ENCODE results near the gene KDELR3.

KDELR3 gene

GRCh38 chr22:38429499-38430068 lies 38.3 kb upstream of the KDELR3 start:
- no peak overlapping the region for H3K14ac ChIP-seq (ENCODE audit: low read length)
- no peaks in the 10 kb centered on the region for H3K36me3 ChIP-seq (ENCODE audit: control insufficient read depth in 1 of 2, insufficient read depth in 2 of 2, low read length in 2 of 2)
- H3K9me3 ChIP-seq (ENCODE audit: insufficient read depth, low read depth, low read length), result no peaks in the 10 kb centered on the region
- H3K79me2 ChIP-seq (ENCODE audit: control insufficient read depth, insufficient read depth, low read length, poor library complexity), result no peaks in the 10 kb centered on the region
- H3K27me3 ChIP-seq (ENCODE audit: insufficient read depth, low read length), result no peaks in the 10 kb centered on the region
- H2BK12ac ChIP-seq (ENCODE audit: low read length), result no peak overlapping the region
- H3K9ac ChIP-seq (ENCODE audit: low read length), result no peak overlapping the region
- H3K4ac ChIP-seq (ENCODE audit: low read depth, low read length), result no peak overlapping the region
- H4K91ac ChIP-seq (ENCODE audit: low read depth, low read length), result no peak overlapping the region
- H3K18ac ChIP-seq (ENCODE audit: low read length), result no peak overlapping the region
- no peak overlapping the region for H2AFZ ChIP-seq (ENCODE audit: insufficient read depth, low read length, poor library complexity)
- H3K4me1 ChIP-seq (ENCODE audit: control insufficient read depth in 1 of 2, insufficient read depth in 2 of 2, low read length in 2 of 2), result no peaks in the 10 kb centered on the region
- no peak overlapping the region for H4K12ac ChIP-seq (ENCODE audit: low read depth, low read length)
- H3K79me1 ChIP-seq (ENCODE audit: low read length), result no peaks in the 10 kb centered on the region
- H2AK5ac ChIP-seq (ENCODE audit: low read length), result no peak overlapping the region
- no peak overlapping the region for H3K4me2 ChIP-seq (ENCODE audit: low read length)
- H3K23ac ChIP-seq (ENCODE audit: low read length), result no peak overlapping the region
- no peak overlapping the region for H2BK5ac ChIP-seq (ENCODE audit: low read depth, low read length, poor library complexity)
- no peak for DNase-seq
- H3K4me3 ChIP-seq (ENCODE audit: low read depth, low read length), result no peak overlapping the region
- no peak overlapping the region for H4K8ac ChIP-seq (ENCODE audit: low read depth, low read length)
- no CpG with 5 or more reads among the region's 16 CpGs for WGBS (ENCODE audit: extremely low coverage, insufficient coverage, insufficient read length)
- no peak overlapping the region for H2BK120ac ChIP-seq (ENCODE audit: insufficient read depth, low read length, poor library complexity)
- H3K27ac ChIP-seq (ENCODE audit: low read depth, low read length), result no peak overlapping the region

GRCh38 chr22:38431266-38432010 lies 36.5 kb upstream of the KDELR3 start:
- no peaks in the 10 kb centered on the region for H3K79me2 ChIP-seq (ENCODE audit: control insufficient read depth, insufficient read depth, low read length, poor library complexity)
- no peak overlapping the region for H3K9ac ChIP-seq (ENCODE audit: low read length)
- H3K27me3 ChIP-seq (ENCODE audit: insufficient read depth, low read length), result no peaks in the 10 kb centered on the region
- H3K4ac ChIP-seq (ENCODE audit: low read depth, low read length), result no peak overlapping the region
- no CpG with 5 or more reads among the region's 12 CpGs for WGBS (ENCODE audit: extremely low coverage, insufficient coverage, insufficient read length)
- no peak overlapping the region for H2AFZ ChIP-seq (ENCODE audit: insufficient read depth, low read length, poor library complexity)
- no peak overlapping the region for H2BK12ac ChIP-seq (ENCODE audit: low read length)
- no peak overlapping the region for H3K14ac ChIP-seq (ENCODE audit: low read length)
- H4K8ac ChIP-seq (ENCODE audit: low read depth, low read length), result no peak overlapping the region
- no peak overlapping the region for H4K12ac ChIP-seq (ENCODE audit: low read depth, low read length)
- no peak overlapping the region for H3K4me3 ChIP-seq (ENCODE audit: low read depth, low read length)
- H3K23ac ChIP-seq (ENCODE audit: low read length), result no peak overlapping the region
- H2BK5ac ChIP-seq (ENCODE audit: low read depth, low read length, poor library complexity), result no peak overlapping the region
- no peak overlapping the region for H2AK5ac ChIP-seq (ENCODE audit: low read length)
- H3K27ac ChIP-seq (ENCODE audit: low read depth, low read length), result no peak overlapping the region
- no peaks in the 10 kb centered on the region for H3K36me3 ChIP-seq (ENCODE audit: control insufficient read depth in 1 of 2, insufficient read depth in 2 of 2, low read length in 2 of 2)
- no peaks in the 10 kb centered on the region for H3K9me3 ChIP-seq (ENCODE audit: insufficient read depth, low read depth, low read length)
- H4K91ac ChIP-seq (ENCODE audit: low read depth, low read length), result no peak overlapping the region
- no peaks in the 10 kb centered on the region for H3K79me1 ChIP-seq (ENCODE audit: low read length)
- no peaks in the 10 kb centered on the region for H3K4me1 ChIP-seq (ENCODE audit: control insufficient read depth in 1 of 2, insufficient read depth in 2 of 2, low read length in 2 of 2)
- DNase-seq, result no peak
- no peak overlapping the region for H3K4me2 ChIP-seq (ENCODE audit: low read length)
- no peak overlapping the region for H2BK120ac ChIP-seq (ENCODE audit: insufficient read depth, low read length, poor library complexity)
- no peak overlapping the region for H3K18ac ChIP-seq (ENCODE audit: low read length)

- H2AFZ ChIP-seq (ENCODE audit: insufficient read depth, low read length, poor library complexity), result no peak overlapping the region
- no peak overlapping the region for H2BK5ac ChIP-seq (ENCODE audit: low read depth, low read length, poor library complexity)
- no peak overlapping the region for H3K23ac ChIP-seq (ENCODE audit: low read length)
- no CpG with 5 or more reads among the region's 1 CpG for WGBS (ENCODE audit: extremely low coverage, insufficient coverage, insufficient read length)
- no peak overlapping the region for H4K8ac ChIP-seq (ENCODE audit: low read depth, low read length)
- no peak overlapping the region for H3K4me2 ChIP-seq (ENCODE audit: low read length)
- H3K79me2 ChIP-seq (ENCODE audit: control insufficient read depth, insufficient read depth, low read length, poor library complexity), result no peaks in the 10 kb centered on the region
- no peak overlapping the region for H3K4ac ChIP-seq (ENCODE audit: low read depth, low read length)
- no peak overlapping the region for H3K9ac ChIP-seq (ENCODE audit: low read length)
- no peak overlapping the region for H4K91ac ChIP-seq (ENCODE audit: low read depth, low read length)
- H3K14ac ChIP-seq (ENCODE audit: low read length), result no peak overlapping the region
- H3K36me3 ChIP-seq (ENCODE audit: control insufficient read depth in 1 of 2, insufficient read depth in 2 of 2, low read length in 2 of 2), result no peaks in the 10 kb centered on the region
- no peak overlapping the region for H2BK120ac ChIP-seq (ENCODE audit: insufficient read depth, low read length, poor library complexity)
- H3K79me1 ChIP-seq (ENCODE audit: low read length), result no peaks in the 10 kb centered on the region
- H3K9me3 ChIP-seq (ENCODE audit: insufficient read depth, low read depth, low read length), result no peaks in the 10 kb centered on the region
- no peak overlapping the region for H3K4me3 ChIP-seq (ENCODE audit: low read depth, low read length)
- H3K27me3 ChIP-seq (ENCODE audit: insufficient read depth, low read length), result no peaks in the 10 kb centered on the region
- H2BK12ac ChIP-seq (ENCODE audit: low read length), result no peak overlapping the region
- no peak overlapping the region for H4K12ac ChIP-seq (ENCODE audit: low read depth, low read length)
- H2AK5ac ChIP-seq (ENCODE audit: low read length), result no peak overlapping the region
- H3K27ac ChIP-seq (ENCODE audit: low read depth, low read length), result no peak overlapping the region
- no peak for DNase-seq
- H3K4me1 ChIP-seq (ENCODE audit: control insufficient read depth in 1 of 2, insufficient read depth in 2 of 2, low read length in 2 of 2), result no peaks in the 10 kb centered on the region
- no peak overlapping the region for H3K18ac ChIP-seq (ENCODE audit: low read length)
Measured at GRCh38 chr22:38432264-38432663, 35.6 kb upstream of the KDELR3 start.

- WGBS (ENCODE audit: extremely low coverage, insufficient coverage, insufficient read length), result no CpG with 5 or more reads among the region's 8 CpGs
- no peaks in the 10 kb centered on the region for H3K9me3 ChIP-seq (ENCODE audit: insufficient read depth, low read depth, low read length)
Measured at GRCh38 chr22:38433871-38434270, 34.0 kb upstream of the KDELR3 start.

More at GRCh38 chr22:38433871-38434270, 34.0 kb upstream of the KDELR3 start:
- Histone ChIP-seq H3K9ac (ENCODE audit: low read length) (no peak overlapping the region), H3K4me2 (ENCODE audit: low read length) (no peak overlapping the region), H3K27ac (ENCODE audit: low read depth, low read length) (no peak overlapping the region), H2AFZ (ENCODE audit: insufficient read depth, low read length, poor library complexity) (no peak overlapping the region), H3K79me2 (ENCODE audit: control insufficient read depth, insufficient read depth, low read length, poor library complexity) (no peaks in the 10 kb centered on the region), H4K8ac (ENCODE audit: low read depth, low read length) (no peak overlapping the region), H4K12ac (ENCODE audit: low read depth, low read length) (no peak overlapping the region), H4K91ac (ENCODE audit: low read depth, low read length) (no peak overlapping the region), H3K18ac (ENCODE audit: low read length) (no peak overlapping the region), H3K4me3 (ENCODE audit: low read depth, low read length) (no peak overlapping the region), H3K27me3 (ENCODE audit: insufficient read depth, low read length) (no peaks in the 10 kb centered on the region), H3K14ac (ENCODE audit: low read length) (no peak overlapping the region), H3K36me3 (ENCODE audit: control insufficient read depth in 1 of 2, insufficient read depth in 2 of 2, low read length in 2 of 2) (no peaks in the 10 kb centered on the region), H3K4ac (ENCODE audit: low read depth, low read length) (no peak overlapping the region), H2AK5ac (ENCODE audit: low read length) (no peak overlapping the region), H2BK5ac (ENCODE audit: low read depth, low read length, poor library complexity) (no peak overlapping the region), H3K4me1 (ENCODE audit: control insufficient read depth in 1 of 2, insufficient read depth in 2 of 2, low read length in 2 of 2) (no peaks in the 10 kb centered on the region), H3K79me1 (ENCODE audit: low read length) (no peaks in the 10 kb centered on the region), H2BK12ac (ENCODE audit: low read length) (no peak overlapping the region), H3K23ac (ENCODE audit: low read length) (no peak overlapping the region), H2BK120ac (ENCODE audit: insufficient read depth, low read length, poor library complexity) (no peak overlapping the region)
- no peak for DNase-seq
